Right cardiac atrium (tissue), 5 donors: ENCODE results near the gene ZNF618. TPM values are rescaled to one million over a fixed set of nuclear protein-coding genes. Genes with fewer than 3 reads are reported as not detected.
"Not testable (repeated sequence)": the region's sequence is repeated elsewhere in the genome, so short reads cannot be mapped to it uniquely, and the experiment has no call there.

Experiments
- ATAC-seq, 2 donors: fragments of 200-7000 bp; cut with Tn5 transposase; one replicate each; pipeline versions ENCODE4 v1.8.0 to v1.9.1; 2020; ENCODE audit warnings: moderate library complexity in 2 of 2, mild to moderate bottlenecking in 1 of 2
- DNase-seq, 3 donors: peaks; one replicate each; pipeline ENCODE4 v3.0.0-alpha.2; 2020
- H3K27ac ChIP-seq: one replicate; pipeline ENCODE4 v1.5.1; 2013; ENCODE audit warnings: mild to moderate bottlenecking, low read length, control low read depth, moderate library complexity
- H3K27me3 ChIP-seq: one replicate; pipeline ENCODE4 v1.6.1; 2013; ENCODE audit not compliant: control insufficient read depth, insufficient read depth
- H3K4me1 ChIP-seq: one replicate; pipeline ENCODE4 v1.6.1; 2013; ENCODE audit warnings: low read length; ENCODE audit not compliant: control insufficient read depth, insufficient read depth
- H3K4me3 ChIP-seq: one replicate; pipeline ENCODE4 v1.5.1; 2013; ENCODE audit warnings: low read length, control low read depth
- H3K9me3 ChIP-seq: one replicate; pipeline ENCODE4 v1.6.1; 2013; ENCODE audit warnings: low read length; ENCODE audit not compliant: control insufficient read depth
- WGBS: extraction: QIAGEN DNeasy Blood & Tissue Kit; methylation state at CpG from one replicate; pipeline ENCODE4 v1.1.7; 2013; 5-methylcytosine and 5-hydroxymethylcytosine counted together
- intact Hi-C, 4 donors: fragments of 100-400 bp; cut with DNase I; formaldehyde crosslinking; loops; one replicate each; pipeline versions ENCODE4 v1.11.0 to v1.14.0; 2022 to 2023
- polyA plus RNA-seq: library from polyadenylated mRNA; stranded (reverse); fragments of 200-250 nt; gene quantifications from one replicate; pipeline ENCODE4 v1.2.3, GENCODE V29; 2013
- total RNA-seq, 4 donors: library from RNA; stranded (reverse); fragmentation: NEBNext Ultra II Directional; extraction: Animal tissue kit (Norgen Biotek cat#: 25700); gene quantifications; one replicate each; pipeline ENCODE4 v1.2.1, GENCODE V29; 2021
- donor health status: healthy with polysubstance abuse.
- donor health status: DM: no; HTN: yes; CAD: no.
- donor health status: DM: no; HTN: no; CAD: no.
- donor health status: DM: no; HTN: yes; CAD: no; lungs with severe emphysema.
- donor health status: DM: yes; HTN: yes; CAD: no.

Gene ZNF618
- total and polyA plus RNA-seq, 5 donors: 1.4 to 3.3 (median 2.7) TPM

DNA sequence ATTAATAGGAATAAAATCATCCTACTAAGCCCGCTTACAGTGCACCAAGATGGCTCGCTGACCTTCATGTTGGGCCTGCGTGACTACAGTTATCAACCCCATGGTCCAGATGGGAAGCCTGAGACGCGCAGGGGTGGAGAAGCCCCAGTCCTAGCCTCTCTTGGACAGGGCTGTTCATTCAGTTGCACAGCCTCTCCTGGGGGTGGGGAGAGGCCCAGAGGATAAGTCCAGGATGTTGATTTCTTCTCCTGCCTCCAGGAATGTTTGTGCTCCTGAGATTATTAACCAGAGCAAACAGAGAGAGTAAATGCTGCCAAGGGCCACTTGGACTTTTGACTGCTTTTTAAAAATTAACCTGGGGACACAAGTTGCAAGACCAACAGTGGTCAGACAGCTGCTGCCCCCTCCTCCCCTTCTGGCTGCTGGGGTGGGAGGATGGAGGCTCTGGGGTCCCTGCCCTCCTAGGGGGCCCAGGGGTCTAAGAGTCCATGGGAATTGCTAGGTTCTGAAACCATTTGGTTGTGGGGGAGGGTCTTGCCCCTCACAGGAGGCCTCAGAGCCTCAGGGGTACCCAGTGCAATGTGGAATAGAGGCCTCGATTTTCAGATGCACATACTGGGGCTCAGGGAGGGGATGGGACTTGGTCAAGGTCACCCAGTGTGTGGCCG is 204.8 kb downstream of the ZNF618 start:
- Histone ChIP-seq H3K4me1 (no peaks in the 10 kb centered on the region), H3K4me3 (no peak overlapping the region), H3K9me3 (no peaks in the 10 kb centered on the region), H3K27ac (no peak overlapping the region), H3K27me3 (no peaks in the 10 kb centered on the region)
- WGBS: 90% methylated on average over 7 of the region's 7 CpGs
- ATAC-seq (no peak), DNase-seq (peak in 1 of 3 donors; percentile 21)
- intact Hi-C loops: loop anchor here in 3 of 4 donors (5.0 kb wide), 1 partner anchor 211 kb away; no protein-coding TSS in a partner anchor

DNA sequence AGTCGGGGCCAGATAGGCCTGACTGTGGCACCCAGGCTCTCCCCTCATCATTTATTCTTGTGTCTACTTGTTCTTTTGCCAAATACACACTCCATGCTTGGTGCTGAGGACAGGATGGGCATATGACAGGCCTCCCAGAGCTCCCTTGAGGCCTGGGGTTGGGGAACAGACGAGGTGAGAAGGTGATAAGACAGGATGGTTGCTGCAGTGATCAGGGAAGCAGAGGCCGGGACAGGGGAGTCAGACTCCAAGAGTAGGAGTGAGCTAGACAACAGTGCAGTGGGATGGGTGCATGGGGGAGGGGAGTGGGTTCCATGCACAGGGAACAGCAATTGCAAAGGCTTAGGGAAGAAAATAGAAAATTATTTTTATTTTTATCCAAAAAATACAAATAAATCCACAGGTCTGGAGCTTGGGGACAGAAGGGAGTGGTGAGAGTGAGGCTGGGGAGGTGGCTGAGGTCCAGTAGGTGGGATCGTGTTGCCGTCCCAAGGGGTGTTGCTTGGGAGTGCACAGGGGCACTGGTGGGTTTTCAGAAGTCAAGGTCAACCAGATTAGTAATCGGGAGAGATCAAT is 205.4 kb downstream of the ZNF618 start:
- Histone ChIP-seq H3K27ac (no peak overlapping the region), H3K9me3 (no peaks in the 10 kb centered on the region), H3K27me3 (no peaks in the 10 kb centered on the region), H3K4me1 (no peaks in the 10 kb centered on the region), H3K4me3 (no peak overlapping the region)
- 83% methylated on average over 6 of the region's 6 CpGs for WGBS
- no peak for ATAC-seq
- intact Hi-C loops: loop anchor here in 3 of 4 donors (5.0 kb wide), 1 partner anchor 211 kb away; no protein-coding TSS in a partner anchor
- DNase-seq: peak in 1 of 3 donors; percentile 6

DNA sequence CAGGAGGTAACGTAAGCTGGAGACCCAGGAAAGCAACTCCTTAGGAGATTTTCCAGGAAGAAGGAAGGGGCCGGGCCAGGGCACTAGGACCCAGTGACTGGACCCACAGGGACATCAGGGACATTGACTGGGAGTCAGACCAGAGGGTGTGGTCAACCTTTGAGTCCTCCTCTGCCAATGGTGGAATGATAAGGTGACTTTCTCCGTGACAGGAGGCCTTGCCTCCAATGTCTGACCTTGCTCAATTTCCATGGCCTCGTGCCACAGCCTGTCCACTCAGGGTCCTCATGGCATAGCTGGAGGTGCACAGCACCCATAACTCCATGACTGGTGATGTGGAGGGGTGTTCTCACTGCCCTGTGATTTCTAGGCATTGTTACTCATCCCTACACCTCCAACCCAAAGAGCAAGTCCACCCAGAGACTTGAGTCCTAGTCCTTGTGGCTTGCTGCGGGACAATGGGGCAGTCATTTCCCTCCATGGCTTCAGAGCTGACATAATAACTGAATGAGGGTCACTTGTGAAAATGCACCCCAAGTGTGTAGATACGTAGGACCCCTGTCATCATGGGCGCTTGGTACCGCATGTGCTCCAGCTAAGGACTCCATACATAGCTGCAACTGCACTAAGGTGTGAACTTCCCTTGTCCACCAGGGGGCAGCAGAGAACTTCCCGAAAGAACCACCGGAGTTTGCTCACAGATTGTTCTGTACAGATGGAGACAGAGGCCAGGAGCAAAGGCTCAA is 206.1 kb downstream of the ZNF618 start:
- H3K27ac ChIP-seq: no peak overlapping the region
- ATAC-seq (peak; percentile 88 to 90), DNase-seq (peak; percentile 82 to 92 (median 87))
- intact Hi-C loops: loop anchor here in 3 of 4 donors (5.0 kb wide), 1 partner anchor 210 kb away; no protein-coding TSS in a partner anchor
- H3K9me3 ChIP-seq: no peaks in the 10 kb centered on the region
- WGBS: 49% methylated on average over 10 of the region's 10 CpGs
- no peaks in the 10 kb centered on the region for H3K4me1 ChIP-seq
- H3K4me3 ChIP-seq: no peak overlapping the region
- H3K27me3 ChIP-seq: no peaks in the 10 kb centered on the region

DNA sequence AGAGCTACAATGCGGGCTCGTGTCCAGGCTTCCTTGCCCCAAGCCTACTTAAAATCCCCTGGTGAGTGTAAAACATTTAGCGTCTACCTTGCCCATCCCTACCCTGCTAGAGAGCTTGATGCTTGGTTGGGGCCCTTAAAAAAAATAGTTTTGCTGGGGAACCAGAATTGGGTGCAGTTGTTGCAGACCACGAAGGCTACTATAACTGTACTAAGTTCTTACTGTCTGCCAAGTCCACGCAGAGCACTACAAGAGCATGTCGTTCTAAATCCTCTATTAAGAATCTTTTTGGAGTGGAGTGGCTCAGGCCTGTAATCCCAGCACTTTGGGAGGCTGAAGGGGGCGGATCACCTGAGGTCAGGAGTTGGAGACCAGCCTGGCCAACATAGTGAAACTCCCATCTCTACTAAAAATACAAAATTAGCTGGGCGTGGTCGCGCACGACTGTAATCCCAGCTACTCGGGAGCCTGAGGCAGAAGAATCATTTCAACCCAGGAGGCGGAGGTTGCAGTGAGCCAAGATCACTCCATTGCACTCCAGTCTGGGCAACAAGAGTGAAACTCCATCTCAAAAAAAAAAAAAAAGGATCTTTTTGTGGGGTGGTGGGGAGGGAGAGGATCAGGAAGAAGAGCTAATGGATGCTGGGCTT is 206.8 kb downstream of the ZNF618 start:
- not testable (repeated sequence) for H3K4me3 ChIP-seq, H3K27ac ChIP-seq, H3K27me3 ChIP-seq, H3K4me1 ChIP-seq, H3K9me3 ChIP-seq
- DNase-seq (peak in 1 of 3 donors; percentile 8), ATAC-seq (peak in 1 of 2 donors; percentile 12)
- intact Hi-C loops: loop anchor here in 3 of 4 donors (5.0 kb wide), 1 partner anchor 209 kb away; no protein-coding TSS in a partner anchor
- 53% methylated on average over 13 of the region's 13 CpGs for WGBS

DNA sequence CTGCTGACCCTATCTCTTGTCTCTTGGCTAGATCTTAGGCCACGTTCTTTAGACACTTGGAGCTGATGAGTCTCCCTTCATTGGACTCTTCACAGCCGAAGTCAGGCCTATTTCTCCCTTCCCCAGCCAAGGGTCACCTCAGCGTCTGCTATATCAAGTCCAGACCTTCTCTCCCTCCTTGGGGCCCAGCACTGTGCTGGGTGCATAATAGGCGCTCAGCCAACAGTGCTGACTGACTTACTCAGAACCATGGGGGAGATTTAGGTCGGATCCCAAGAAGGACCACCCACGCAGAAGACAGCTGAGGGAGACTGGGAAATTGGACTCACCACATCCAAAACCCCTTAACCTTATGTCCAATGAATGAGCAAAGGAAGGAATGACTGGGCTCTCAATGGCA is 207.6 kb downstream of the ZNF618 start:
- no peaks in the 10 kb centered on the region for H3K27me3 ChIP-seq
- 88% methylated on average over 6 of the region's 6 CpGs for whole genome bisulfite sequencing
- H3K4me3 ChIP-seq: no peak overlapping the region
- ATAC-seq (no peak), DNase-seq (no peak)
- no peaks in the 10 kb centered on the region for H3K4me1 ChIP-seq
- no peak overlapping the region for H3K27ac ChIP-seq
- no peaks in the 10 kb centered on the region for H3K9me3 ChIP-seq
- intact Hi-C loops: loop anchor here in 3 of 4 donors (5.0 kb wide), 1 partner anchor 209 kb away; no protein-coding TSS in a partner anchor

GRCh38 chr9:114084282-114085073 is 208.4 kb downstream of the ZNF618 start:
- no peak for ATAC-seq
- no peaks in the 10 kb centered on the region for H3K4me1 ChIP-seq
- no peak overlapping the region for H3K4me3 ChIP-seq
- intact Hi-C loops: loop anchor here in 3 of 4 donors (5.0 kb wide), 1 partner anchor 208 kb away; no protein-coding TSS in a partner anchor
- H3K27me3 ChIP-seq: no peaks in the 10 kb centered on the region
- DNase-seq: peak in 1 of 3 donors; percentile 57
- WGBS: 70% methylated on average over 11 of the region's 11 CpGs
- no peaks in the 10 kb centered on the region for H3K9me3 ChIP-seq
- no peak overlapping the region for H3K27ac ChIP-seq

- Histone ChIP-seq H3K27me3 (no peaks in the 10 kb centered on the region), H3K27ac (no peak overlapping the region), H3K4me3 (no peak overlapping the region), H3K4me1 (no peaks in the 10 kb centered on the region), H3K9me3 (no peaks in the 10 kb centered on the region)
- ATAC-seq: no peak
- WGBS: 88% methylated on average over 9 of the region's 9 CpGs
- DNase-seq: peak in 1 of 3 donors; percentile 25
- intact Hi-C loops: no loop called here
These were observed 209.3 kb downstream of the ZNF618 start for GRCh38 chr9:114085387-114085789.

DNA sequence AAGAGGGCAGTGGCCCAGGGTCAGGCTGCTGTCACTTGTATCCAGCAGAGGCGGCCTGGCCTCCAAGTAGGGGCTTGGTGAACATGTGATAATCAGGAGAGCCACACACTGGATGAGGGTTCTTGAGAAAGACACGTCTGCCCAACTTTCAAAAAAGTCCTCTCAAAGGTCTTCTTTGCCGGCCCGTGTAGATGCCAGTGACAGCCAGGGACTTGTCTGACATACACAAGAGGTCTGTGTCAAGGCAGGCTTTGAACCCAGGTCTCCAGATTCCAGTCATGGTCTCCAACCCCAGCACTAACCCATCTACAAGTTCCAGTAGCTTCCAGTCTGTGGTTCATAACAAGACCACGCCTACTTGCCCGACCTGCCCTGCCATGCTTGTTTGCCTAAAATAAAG is 209.9 kb downstream of the ZNF618 start:
- DNase-seq: no peak
- no peak for ATAC-seq
- WGBS: 92% methylated on average over 6 of the region's 6 CpGs
- H3K4me3 ChIP-seq: no peak overlapping the region
- H3K27ac ChIP-seq: no peak overlapping the region
- no peaks in the 10 kb centered on the region for H3K9me3 ChIP-seq
- H3K27me3 ChIP-seq: no peaks in the 10 kb centered on the region
- H3K4me1 ChIP-seq: no peaks in the 10 kb centered on the region
- intact Hi-C loops: no loop called here

DNA sequence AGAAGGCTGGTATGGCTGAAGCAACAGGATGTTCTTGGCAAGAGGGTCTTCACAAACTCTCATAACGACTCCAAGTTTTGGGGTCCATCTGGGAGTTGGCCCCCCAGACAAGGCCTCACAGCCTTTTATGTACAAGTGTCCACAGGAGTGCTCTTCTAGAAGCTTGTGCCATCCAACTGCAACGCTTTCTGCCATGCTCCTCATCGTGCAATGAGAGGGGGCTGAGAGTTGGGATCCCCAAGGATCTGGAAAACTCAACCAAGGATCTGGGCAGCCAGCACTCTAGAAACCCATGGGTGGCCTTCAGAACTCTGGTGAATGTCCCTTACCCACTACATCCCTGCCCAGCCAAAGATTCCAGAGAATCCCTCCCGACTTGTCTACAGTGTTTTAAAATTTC is 210.5 kb downstream of the ZNF618 start:
- Histone ChIP-seq H3K27me3 (no peaks in the 10 kb centered on the region), H3K9me3 (no peaks in the 10 kb centered on the region), H3K4me1 (no peaks in the 10 kb centered on the region), H3K27ac (no peak overlapping the region), H3K4me3 (no peak overlapping the region)
- ATAC-seq: no peak
- WGBS: 94% methylated on average over 4 of the region's 4 CpGs
- intact Hi-C loops: no loop called here
- DNase-seq: no peak

- Histone ChIP-seq H3K4me1 (no peaks in the 10 kb centered on the region), H3K4me3 (no peak overlapping the region), H3K9me3 (no peaks in the 10 kb centered on the region), H3K27me3 (no peaks in the 10 kb centered on the region), H3K27ac (no peak overlapping the region)
- intact Hi-C loops: no loop called here
- no peak for ATAC-seq
- no peak for DNase-seq
- 80% methylated on average over 7 of the region's 7 CpGs for WGBS
These were observed 211.6 kb downstream of the ZNF618 start for GRCh38 chr9:114087721-114088120.
